HepG2 (cell line): ENCODE results near the gene SPEM2. TPM values are rescaled to one million over a fixed set of nuclear protein-coding genes. Genes with fewer than 3 reads are reported as not detected.

Experiments
- ATAC-seq: fragments of 200-7000 bp; cut with Tn5 transposase; 3 replicates; pipeline ENCODE4 v1.9.1; 2020; ENCODE audit warnings: mild to moderate bottlenecking, moderate library complexity
- BruUV-seq: library from RNA; stranded (reverse); fragments of 400-500 nt; replicated peaks from 2 replicates; lab custom pipeline; 2021; lab: Mats Ljungman, UMichigan
- CTCF ChIA-PET: fragments of 300-600 bp; formaldehyde crosslinking; extraction: SDS; loops from one replicate; lab custom pipeline; 2021; ENCODE audit warnings: low total read pairs, inconsistent platforms, low intra/inter-chr PET ratio; lab: Yijun Ruan, JAX
- POLR2A ChIA-PET: fragments of 350-600 bp; sonication (Branson Sonifier 250); formaldehyde crosslinking; loops from one replicate; lab custom pipeline; 2020; ENCODE audit warnings: antibody characterized with exemption, inconsistent platforms; lab: Yijun Ruan, JAX
- DNase-seq: peaks from one replicate; pipeline ENCODE4 v3.0.0-alpha.2; 2015; ENCODE audit warnings: low spot score
- FAIRE-seq: peaks from 3 replicates; lab custom pipeline; 2011; peaks lifted over from hg19 to GRCh38; lab: Jason Lieb, UNC
- H2AFZ ChIP-seq: one replicate; pipeline ENCODE4 v1.6.1; 2011; ENCODE audit warnings: low read length, inconsistent platforms
- H3K27ac ChIP-seq: fragments of 300-600 bp; 3 replicates; pipeline ENCODE4 v1.8.0; 2011; ENCODE audit warnings: mixed run types, mild to moderate bottlenecking, mixed read lengths, low read length, inconsistent platforms; ENCODE audit not compliant: insufficient read depth; ENCODE audit errors: extremely low read length
- H3K27me3 ChIP-seq, 2 experiments: fragments of 200-600 bp in 1 of 2; 2 replicates in 1 of 2; 3 replicates in 1 of 2; pipeline versions ENCODE4 v1.6.0 to v1.8.0; 2011; ENCODE audit warnings: low read length in 2 of 2, mild to moderate bottlenecking in 2 of 2, moderate library complexity in 2 of 2, inconsistent platforms in 1 of 2; ENCODE audit not compliant: insufficient read depth in 2 of 2, control insufficient read depth in 1 of 2
- H3K36me3 ChIP-seq, 2 experiments: fragments of 200-600 bp in 1 of 2; replicated peaks in 1 of 2; 2 replicates in 1 of 2; 3 replicates in 1 of 2; pipeline versions ENCODE4 v1.5.1 to v1.8.0; 2011; ENCODE audit warnings: low read length in 2 of 2, inconsistent platforms in 1 of 2; ENCODE audit not compliant: insufficient read depth in 2 of 2, control insufficient read depth in 1 of 2
- H3K4me1 ChIP-seq: 2 replicates; pipeline ENCODE4 v1.5.1; 2012; ENCODE audit warnings: low read length, inconsistent platforms; ENCODE audit not compliant: insufficient read depth
- H3K4me2 ChIP-seq: 2 replicates; pipeline ENCODE4 v1.6.0; 2011; ENCODE audit warnings: low read depth, low read length, inconsistent platforms
- H3K4me3 ChIP-seq, 3 experiments: fragments of 200-600 bp in 1 of 3; sonication (generic), shearing (Covaris generic) in 1 of 3; replicated peaks in 1 of 3; 2 replicates each; pipeline ENCODE4 v1.5.1; 2011 to 2016; ENCODE audit warnings: low read length in 3 of 3, inconsistent platforms in 2 of 3, low read depth in 2 of 3, mild to moderate bottlenecking in 2 of 3, control low read depth in 1 of 3, mixed read lengths in 1 of 3; ENCODE audit not compliant: insufficient read depth in 1 of 3
- H3K79me2 ChIP-seq: one replicate; pipeline ENCODE4 v1.6.1; 2011; ENCODE audit warnings: low read length, inconsistent platforms; ENCODE audit not compliant: insufficient read depth
- H3K9ac ChIP-seq: 2 replicates; pipeline ENCODE4 v1.6.0; 2011; ENCODE audit warnings: mild to moderate bottlenecking, low read depth, low read length, inconsistent platforms; ENCODE audit not compliant: insufficient read depth
- H3K9me3 ChIP-seq: 2 replicates; pipeline ENCODE4 v1.5.1; 2012; ENCODE audit warnings: mild to moderate bottlenecking, low read length
- H4K20me1 ChIP-seq: 2 replicates; pipeline ENCODE4 v1.6.0; 2011; ENCODE audit warnings: inconsistent platforms, mild to moderate bottlenecking, low read length, moderate library complexity; ENCODE audit not compliant: insufficient read depth
- FOSL2 ChIP-seq: sonication (generic); formaldehyde crosslinking; IDR thresholded peaks from 2 replicates; pipeline ENCODE4 v1.4.0; 2020; ENCODE audit warnings: missing genetic modification reagents
- REPIN1 ChIP-seq: sonication (generic); formaldehyde crosslinking; IDR thresholded peaks from 2 replicates; pipeline ENCODE4 v1.8.0; 2022; ENCODE audit warnings: missing genetic modification reagents, low read depth, mild to moderate bottlenecking, borderline replicate concordance
- ZNF530 ChIP-seq: sonication (generic); formaldehyde crosslinking; IDR thresholded peaks from 2 replicates; pipeline ENCODE4 v1.5.0; 2020; ENCODE audit warnings: low read depth, mild to moderate bottlenecking, missing genetic modification reagents
- ZNF766 ChIP-seq: sonication (generic); formaldehyde crosslinking; IDR thresholded peaks from 2 replicates; pipeline ENCODE4 v1.5.0; 2020; ENCODE audit warnings: missing genetic modification reagents, borderline replicate concordance
- ZSCAN9 ChIP-seq: IDR thresholded peaks from 2 replicates; pipeline ENCODE4 v1.6.1; 2016; ENCODE audit warnings: borderline replicate concordance
- WGBS: methylation state at CpG from one replicate; pipeline ENCODE4 v1.1.6; 2017; ENCODE audit warnings: low lambda C conversion rate; 5-methylcytosine and 5-hydroxymethylcytosine counted together
- in situ Hi-C: cut with HindIII; loops from 2 replicates; pipeline ENCODE4 v1.10.0; 2017; ENCODE audit warnings: low pct_unique_long_range_greater_than_20kb; ENCODE audit not compliant: extremely low pct_ligation_motif_present
- intact Hi-C: fragments of 100-400 bp; cut with micrococcal nuclease; formaldehyde crosslinking; loops from one replicate; pipeline ENCODE4 v1.10.0; 2022; ENCODE audit not compliant: unreplicated experiment
- polyA plus RNA-seq, 8 experiments: library from polyadenylated mRNA; depleted of rRNA in 3 of 8; stranded (reverse) in 7 of 8; unstranded in 1 of 8; fragments of >200 nt; fragmentation: Illumina TruSeq in 4 of 8; extraction: Trizol in 4 of 8; gene quantifications; 2 replicates each; pipeline versions ENCODE4 v1.2.1 to v1.2.3, GENCODE V29; 2011 to 2016; ENCODE audit warnings: low read depth in 4 of 8, missing spikeins in 1 of 8, mixed read lengths in 1 of 8; ENCODE audit not compliant: insufficient read depth in 1 of 8
- total RNA-seq, 5 experiments: library from RNA; depleted of rRNA; stranded (reverse); fragments of >200 nt; fragmentation: Illumina TruSeq; extraction: Trizol; gene quantifications; 2 replicates each; pipeline ENCODE4 v1.2.3, GENCODE V29; 2016; ENCODE audit warnings: low read depth in 1 of 5
- TF ChIP-seq, protein P1 (sequence below): IDR thresholded peaks from 2 replicates; pipeline ENCODE4 v1.6.1; 2016; ENCODE audit warnings: control low read depth
- TF ChIP-seq, protein P2 (sequence below): sonication (generic); formaldehyde crosslinking; conservative IDR thresholded peaks from 2 replicates; pipeline ENCODE4 v1.8.0; 2022; ENCODE audit warnings: mild to moderate bottlenecking, moderate library complexity, missing genetic modification reagents
- TF ChIP-seq, protein P3 (sequence below): sonication (generic); formaldehyde crosslinking; IDR thresholded peaks from 2 replicates; pipeline ENCODE4 v1.5.0; 2020; ENCODE audit warnings: missing genetic modification reagents
- TF ChIP-seq, protein P4 (sequence below): sonication (generic); formaldehyde crosslinking; IDR thresholded peaks from 2 replicates; pipeline ENCODE4 v1.9.0; 2022; ENCODE audit warnings: low read depth, missing genetic modification reagents

The SPEM2 gene
- total and polyA plus RNA-seq, 2 of the 13 experiments (the other 11 are each of a cell fraction or from before 2014, with no cell fraction given) = not detected

DNA sequence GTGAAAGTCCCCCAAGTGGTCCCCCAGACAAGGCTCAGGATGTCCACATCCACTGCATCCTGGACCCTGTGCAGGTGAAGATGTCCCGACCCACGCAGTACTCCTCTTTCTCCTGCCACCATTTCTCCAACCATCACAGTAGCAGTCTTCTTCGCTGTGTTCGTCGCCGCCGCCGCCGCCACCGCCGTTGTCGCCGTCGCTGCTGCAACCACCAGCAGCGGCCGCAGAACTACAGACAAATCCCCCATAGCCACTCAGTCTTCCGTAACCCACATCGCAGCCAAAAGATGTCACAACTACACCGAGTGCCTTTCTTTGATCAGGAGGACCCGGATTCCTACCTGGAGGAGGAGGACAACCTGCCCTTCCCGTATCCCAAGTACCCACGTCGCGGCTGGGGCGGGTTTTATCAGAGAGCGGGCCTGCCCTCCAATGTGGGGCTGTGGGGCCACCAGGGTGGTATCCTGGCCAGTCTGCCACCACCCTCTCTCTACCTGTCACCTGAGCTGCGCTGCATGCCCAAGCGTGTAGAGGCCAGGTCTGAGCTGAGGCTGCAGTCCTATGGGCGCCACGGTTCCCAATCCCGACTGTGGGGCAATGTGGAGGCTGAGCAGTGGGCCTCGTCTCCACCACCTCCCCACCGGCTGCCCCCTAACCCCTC, 917 bp downstream of the SPEM2 start (continued):
- TF ChIP-seq REPIN1 (CRISPR knock-in tag) = no peak
- no peak for TF ChIP-seq ZSCAN9 (CRISPR knock-in tag)
- TF ChIP-seq ZNF766 (CRISPR knock-in tag) = no peak
- TF ChIP-seq, protein P1, sequence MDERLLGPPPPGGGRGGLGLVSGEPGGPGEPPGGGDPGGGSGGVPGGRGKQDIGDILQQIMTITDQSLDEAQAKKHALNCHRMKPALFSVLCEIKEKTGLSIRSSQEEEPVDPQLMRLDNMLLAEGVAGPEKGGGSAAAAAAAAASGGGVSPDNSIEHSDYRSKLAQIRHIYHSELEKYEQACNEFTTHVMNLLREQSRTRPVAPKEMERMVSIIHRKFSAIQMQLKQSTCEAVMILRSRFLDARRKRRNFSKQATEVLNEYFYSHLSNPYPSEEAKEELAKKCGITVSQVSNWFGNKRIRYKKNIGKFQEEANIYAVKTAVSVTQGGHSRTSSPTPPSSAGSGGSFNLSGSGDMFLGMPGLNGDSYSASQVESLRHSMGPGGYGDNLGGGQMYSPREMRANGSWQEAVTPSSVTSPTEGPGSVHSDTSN = no peak
- TF ChIP-seq, protein P2, sequence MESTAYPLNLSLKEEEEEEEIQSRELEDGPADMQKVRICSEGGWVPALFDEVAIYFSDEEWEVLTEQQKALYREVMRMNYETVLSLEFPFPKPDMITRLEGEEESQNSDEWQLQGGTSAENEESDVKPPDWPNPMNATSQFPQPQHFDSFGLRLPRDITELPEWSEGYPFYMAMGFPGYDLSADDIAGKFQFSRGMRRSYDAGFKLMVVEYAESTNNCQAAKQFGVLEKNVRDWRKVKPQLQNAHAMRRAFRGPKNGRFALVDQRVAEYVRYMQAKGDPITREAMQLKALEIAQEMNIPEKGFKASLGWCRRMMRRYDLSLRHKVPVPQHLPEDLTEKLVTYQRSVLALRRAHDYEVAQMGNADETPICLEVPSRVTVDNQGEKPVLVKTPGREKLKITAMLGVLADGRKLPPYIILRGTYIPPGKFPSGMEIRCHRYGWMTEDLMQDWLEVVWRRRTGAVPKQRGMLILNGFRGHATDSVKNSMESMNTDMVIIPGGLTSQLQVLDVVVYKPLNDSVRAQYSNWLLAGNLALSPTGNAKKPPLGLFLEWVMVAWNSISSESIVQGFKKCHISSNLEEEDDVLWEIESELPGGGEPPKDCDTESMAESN (CRISPR knock-in tag) = no peak
- no peak for TF ChIP-seq ZNF530 (CRISPR knock-in tag)
- no peak for TF ChIP-seq FOSL2 (CRISPR knock-in tag)

DNA sequence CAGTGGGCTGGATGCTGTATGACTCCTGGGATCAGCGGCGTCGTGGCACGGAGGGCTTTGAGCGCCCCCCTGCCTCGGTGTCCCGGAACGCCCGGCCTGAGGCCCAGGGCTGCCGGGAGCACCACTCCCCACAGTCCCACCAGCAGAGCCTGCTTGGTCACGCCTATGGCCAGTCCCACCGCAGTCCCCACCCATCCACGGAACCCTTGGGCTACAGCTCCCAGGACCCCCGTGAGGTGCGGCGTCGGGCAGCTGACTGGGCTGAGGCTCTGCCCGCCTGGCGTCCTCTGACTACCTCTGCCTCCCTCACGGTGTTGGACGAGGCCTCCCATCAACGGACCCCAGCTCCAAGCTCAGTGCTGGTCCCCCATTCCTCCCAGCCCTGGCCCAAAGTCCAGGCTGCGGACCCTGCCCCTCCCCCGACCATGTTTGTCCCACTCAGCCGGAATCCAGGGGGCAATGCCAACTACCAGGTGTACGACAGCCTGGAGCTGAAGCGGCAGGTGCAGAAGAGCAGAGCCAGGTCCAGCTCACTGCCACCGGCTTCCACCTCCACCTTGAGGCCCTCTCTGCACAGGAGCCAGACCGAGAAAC, 1.6 kb downstream of the SPEM2 start:
- Histone ChIP-seq H3K79me2 (no peaks in the 10 kb centered on the region), H3K4me3 (no peak overlapping the region; a peak in 1 of 6 replicates), H3K9me3 (no peaks in the 10 kb centered on the region), H3K27me3 (peaks cover 3% of the 10 kb centered on the region in 2 experiments; a peak in 3 of 5 replicates), H2AFZ (no peak overlapping the region), H3K4me1 (peaks cover 8% of the 10 kb centered on the region), H4K20me1 (no peaks in the 10 kb centered on the region), H3K4me2 (0 out of 2 replicates have a peak overlapping the region, but pooled peaks have one; percentile 11), H3K9ac (no peak overlapping the region), H3K27ac (no peak overlapping the region)
- intact Hi-C loops (no loop called here), in situ Hi-C loops (no loop called here)
- FAIRE-seq (no peak), DNase-seq (no peak), ATAC-seq (peak; percentile 32; the same call in 1 of the 3 replicates)
- CTCF ChIA-PET = no interaction called here
- POLR2A ChIA-PET = interaction anchor here (1.2 kb wide), 1 partner anchor 24 kb away, joined by 3 read pairs; no protein-coding TSS in a partner anchor
- TF ChIP-seq, protein P3, sequence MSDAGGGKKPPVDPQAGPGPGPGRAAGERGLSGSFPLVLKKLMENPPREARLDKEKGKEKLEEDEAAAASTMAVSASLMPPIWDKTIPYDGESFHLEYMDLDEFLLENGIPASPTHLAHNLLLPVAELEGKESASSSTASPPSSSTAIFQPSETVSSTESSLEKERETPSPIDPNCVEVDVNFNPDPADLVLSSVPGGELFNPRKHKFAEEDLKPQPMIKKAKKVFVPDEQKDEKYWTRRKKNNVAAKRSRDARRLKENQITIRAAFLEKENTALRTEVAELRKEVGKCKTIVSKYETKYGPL = no peak
- TF ChIP-seq, protein P4, sequence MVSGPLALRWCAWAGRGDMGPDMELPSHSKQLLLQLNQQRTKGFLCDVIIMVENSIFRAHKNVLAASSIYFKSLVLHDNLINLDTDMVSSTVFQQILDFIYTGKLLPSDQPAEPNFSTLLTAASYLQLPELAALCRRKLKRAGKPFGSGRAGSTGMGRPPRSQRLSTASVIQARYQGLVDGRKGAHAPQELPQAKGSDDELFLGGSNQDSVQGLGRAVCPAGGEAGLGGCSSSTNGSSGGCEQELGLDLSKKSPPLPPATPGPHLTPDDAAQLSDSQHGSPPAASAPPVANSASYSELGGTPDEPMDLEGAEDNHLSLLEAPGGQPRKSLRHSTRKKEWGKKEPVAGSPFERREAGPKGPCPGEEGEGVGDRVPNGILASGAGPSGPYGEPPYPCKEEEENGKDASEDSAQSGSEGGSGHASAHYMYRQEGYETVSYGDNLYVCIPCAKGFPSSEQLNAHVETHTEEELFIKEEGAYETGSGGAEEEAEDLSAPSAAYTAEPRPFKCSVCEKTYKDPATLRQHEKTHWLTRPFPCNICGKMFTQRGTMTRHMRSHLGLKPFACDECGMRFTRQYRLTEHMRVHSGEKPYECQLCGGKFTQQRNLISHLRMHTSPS (CRISPR knock-in tag) = peak; percentile 34; the same call in 1 of the 2 replicates
- TF ChIP-seq, all 625 proteins: peak for 1
- no TSS peak for BruUV-seq
- WGBS = 49% methylated on average over 12 of the region's 29 CpGs
- H3K36me3 ChIP-seq = no peaks in the 10 kb centered on the region
